SK-N-SH treated with all-trans-retinoic acid at 6 μM for 48 hours (cell line): ENCODE measurements around the gene IGSF11.
"Not testable (repeated sequence)": the region's sequence is repeated elsewhere in the genome, so short reads cannot be mapped to it uniquely, and the experiment has no call there.

Experiments used
- ARNTL ChIP-seq: fragments of 450-650 bp; formaldehyde crosslinking; IDR thresholded peaks from 2 replicates; pipeline ENCODE4 v1.5.0; 2020; ENCODE audit warnings: low read depth, mild to moderate bottlenecking, moderate library complexity, borderline replicate concordance
- CSDC2 ChIP-seq: fragments of 250-450 bp; sonication (Bioruptor Pico); IDR thresholded peaks from 2 replicates; pipeline ENCODE4 v1.5.0; 2020; ENCODE audit warnings: mild to moderate bottlenecking, moderate library complexity
- ESRRG ChIP-seq: fragments of 250-450 bp; sonication (Bioruptor Pico); IDR thresholded peaks from 2 replicates; pipeline ENCODE4 v1.6.1; 2021; ENCODE audit warnings: mild to moderate bottlenecking
- ISL1 ChIP-seq: fragments of 250-450 bp; sonication (Bioruptor Pico); IDR thresholded peaks from 2 replicates; pipeline ENCODE4 v2.1.2; 2022; ENCODE audit warnings: mild to moderate bottlenecking, moderate library complexity
- OSR1 ChIP-seq: fragments of 250-450 bp; sonication (Bioruptor Pico); IDR thresholded peaks from 2 replicates; pipeline ENCODE4 v1.8.0; 2022; ENCODE audit warnings: moderate library complexity, mild to moderate bottlenecking, inconsistent platforms
- PPARA ChIP-seq: fragments of 250-450 bp; sonication (Bioruptor Pico); IDR thresholded peaks from 2 replicates; pipeline ENCODE4 v1.5.0; 2020; ENCODE audit warnings: mild to moderate bottlenecking, borderline replicate concordance
- TCF4 ChIP-seq: fragments of 250-450 bp; sonication (Bioruptor Pico); IDR thresholded peaks from 2 replicates; pipeline ENCODE4 v1.8.0; 2021; ENCODE audit warnings: mild to moderate bottlenecking, moderate library complexity, borderline replicate concordance
- TOX ChIP-seq: fragments of 250-450 bp; sonication (Bioruptor Pico); IDR thresholded peaks from 2 replicates; pipeline ENCODE4 v1.8.0; 2021; ENCODE audit warnings: mild to moderate bottlenecking, moderate library complexity, borderline replicate concordance
- ZFP30 ChIP-seq: fragments of 450-650 bp; formaldehyde crosslinking; IDR thresholded peaks from 2 replicates; pipeline ENCODE4 v1.5.0; 2022; ENCODE audit warnings: mild to moderate bottlenecking, moderate library complexity
- TF ChIP-seq, protein P1 (sequence below): fragments of 250-450 bp; sonication (Bioruptor Pico); IDR thresholded peaks from 2 replicates; pipeline ENCODE4 v1.8.0; 2020; ENCODE audit warnings: mild to moderate bottlenecking, moderate library complexity, borderline replicate concordance
- TF ChIP-seq, protein P2 (sequence below): fragments of 250-450 bp; sonication (Bioruptor Pico); IDR thresholded peaks from 2 replicates; pipeline ENCODE4 v1.5.1; 2020; ENCODE audit warnings: low read depth, mild to moderate bottlenecking, moderate library complexity

DNA sequence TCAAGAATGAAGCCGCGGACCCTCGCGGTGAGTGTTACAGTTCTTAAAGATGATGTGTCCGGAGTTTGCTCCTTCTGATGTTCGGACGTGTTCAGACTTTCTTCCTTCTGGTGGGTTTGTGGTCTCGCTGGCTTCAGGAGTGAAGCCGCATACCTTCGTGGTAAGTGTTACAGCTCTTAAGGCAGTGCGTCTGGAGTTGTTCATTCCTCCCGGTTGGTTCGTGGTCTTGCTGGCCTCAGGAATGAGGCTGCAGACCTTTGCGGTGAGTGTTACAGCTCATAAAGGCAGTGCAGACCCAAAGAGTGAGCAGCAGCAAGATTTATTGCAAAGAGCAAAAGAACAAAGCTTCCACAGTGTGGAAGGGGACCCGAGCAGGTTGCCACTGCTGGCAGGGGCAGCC, 37.8 kb upstream of the IGSF11 start:
- TF ChIP-seq OSR1; TOX (CRISPR knock-in tag); ESRRG (CRISPR knock-in tag); ISL1 (CRISPR knock-in tag); TCF4; ARNTL (CRISPR knock-in tag); PPARA (CRISPR knock-in tag); ZFP30 (CRISPR knock-in tag); CSDC2 (CRISPR knock-in tag): not testable (repeated sequence)
- TF ChIP-seq, protein P1, sequence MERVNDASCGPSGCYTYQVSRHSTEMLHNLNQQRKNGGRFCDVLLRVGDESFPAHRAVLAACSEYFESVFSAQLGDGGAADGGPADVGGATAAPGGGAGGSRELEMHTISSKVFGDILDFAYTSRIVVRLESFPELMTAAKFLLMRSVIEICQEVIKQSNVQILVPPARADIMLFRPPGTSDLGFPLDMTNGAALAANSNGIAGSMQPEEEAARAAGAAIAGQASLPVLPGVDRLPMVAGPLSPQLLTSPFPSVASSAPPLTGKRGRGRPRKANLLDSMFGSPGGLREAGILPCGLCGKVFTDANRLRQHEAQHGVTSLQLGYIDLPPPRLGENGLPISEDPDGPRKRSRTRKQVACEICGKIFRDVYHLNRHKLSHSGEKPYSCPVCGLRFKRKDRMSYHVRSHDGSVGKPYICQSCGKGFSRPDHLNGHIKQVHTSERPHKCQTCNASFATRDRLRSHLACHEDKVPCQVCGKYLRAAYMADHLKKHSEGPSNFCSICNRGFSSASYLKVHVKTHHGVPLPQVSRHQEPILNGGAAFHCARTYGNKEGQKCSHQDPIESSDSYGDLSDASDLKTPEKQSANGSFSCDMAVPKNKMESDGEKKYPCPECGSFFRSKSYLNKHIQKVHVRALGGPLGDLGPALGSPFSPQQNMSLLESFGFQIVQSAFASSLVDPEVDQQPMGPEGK, result not testable (repeated sequence)
- TF ChIP-seq, protein P2, sequence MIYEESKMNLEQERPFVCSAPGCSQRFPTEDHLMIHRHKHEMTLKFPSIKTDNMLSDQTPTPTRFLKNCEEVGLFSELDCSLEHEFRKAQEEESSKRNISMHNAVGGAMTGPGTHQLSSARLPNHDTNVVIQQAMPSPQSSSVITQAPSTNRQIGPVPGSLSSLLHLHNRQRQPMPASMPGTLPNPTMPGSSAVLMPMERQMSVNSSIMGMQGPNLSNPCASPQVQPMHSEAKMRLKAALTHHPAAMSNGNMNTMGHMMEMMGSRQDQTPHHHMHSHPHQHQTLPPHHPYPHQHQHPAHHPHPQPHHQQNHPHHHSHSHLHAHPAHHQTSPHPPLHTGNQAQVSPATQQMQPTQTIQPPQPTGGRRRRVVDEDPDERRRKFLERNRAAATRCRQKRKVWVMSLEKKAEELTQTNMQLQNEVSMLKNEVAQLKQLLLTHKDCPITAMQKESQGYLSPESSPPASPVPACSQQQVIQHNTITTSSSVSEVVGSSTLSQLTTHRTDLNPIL, result not testable (repeated sequence)
